HepG2 (cell line): ENCODE data around the gene FAM114A1. TPM values are rescaled to one million over a fixed set of nuclear protein-coding genes. Genes with fewer than 3 reads are reported as not detected.
A peak's percentile ranks its signal among the peaks of the same experiment; 100 is the strongest.

ENCODE experiments used
- BCL6 ChIP-seq: IDR thresholded peaks from 2 replicates; pipeline ENCODE4 v1.6.1; 2016; ENCODE audit warnings: missing genetic modification reagents, missing compliant biosample characterization
- GATA4 ChIP-seq: sonication (generic); IDR thresholded peaks from 2 replicates; pipeline ENCODE4 v1.6.1; 2016; ENCODE audit warnings: antibody characterized with exemption, low read depth, borderline replicate concordance
- HDAC6 ChIP-seq: fragments of 200-600 bp; sonication (generic); IDR thresholded peaks from 2 replicates; pipeline ENCODE4 v1.7.0; 2017; ENCODE audit warnings: mild to moderate bottlenecking, antibody characterized with exemption, low read length, low read depth
- HOXD1 ChIP-seq: sonication (generic); formaldehyde crosslinking; IDR thresholded peaks from 2 replicates; pipeline ENCODE4 v1.5.0; 2020; ENCODE audit warnings: missing genetic modification reagents
- KAT7 ChIP-seq: IDR thresholded peaks from 2 replicates; pipeline ENCODE4 v1.6.1; 2018; ENCODE audit warnings: borderline replicate concordance, missing compliant biosample characterization
- KLF13 ChIP-seq: sonication (generic); formaldehyde crosslinking; IDR thresholded peaks from 2 replicates; pipeline ENCODE4 v1.4.0; 2020; ENCODE audit warnings: mild to moderate bottlenecking, missing genetic modification reagents
- MTF2 ChIP-seq: sonication (generic); formaldehyde crosslinking; IDR thresholded peaks from 2 replicates; pipeline ENCODE4 v1.5.0; 2020; ENCODE audit warnings: missing genetic modification reagents, borderline replicate concordance
- NFRKB ChIP-seq: fragments of 450-650 bp; IDR thresholded peaks from 2 replicates; pipeline ENCODE4 v1.6.1; 2017
- REXO4 ChIP-seq: sonication (generic); formaldehyde crosslinking; IDR thresholded peaks from 2 replicates; pipeline ENCODE4 v1.8.0; 2022; ENCODE audit warnings: missing genetic modification reagents, mild to moderate bottlenecking, borderline replicate concordance
- RFXAP ChIP-seq: sonication (generic); formaldehyde crosslinking; IDR thresholded peaks from 2 replicates; pipeline ENCODE4 v1.4.0; 2020; ENCODE audit warnings: missing genetic modification reagents, borderline replicate concordance
- THYN1 ChIP-seq: sonication (generic); formaldehyde crosslinking; IDR thresholded peaks from 2 replicates; pipeline ENCODE4 v1.8.1; 2023; ENCODE audit warnings: low read depth, mild to moderate bottlenecking, moderate library complexity, missing genetic modification reagents, borderline replicate concordance
- ZHX1 ChIP-seq: sonication (generic); formaldehyde crosslinking; IDR thresholded peaks from 2 replicates; pipeline ENCODE4 v1.8.1; 2022; ENCODE audit warnings: low read depth, mild to moderate bottlenecking, missing genetic modification reagents
- ZNF138 ChIP-seq: sonication (generic); formaldehyde crosslinking; IDR thresholded peaks from 2 replicates; pipeline ENCODE4 v1.5.0; 2020; ENCODE audit warnings: mild to moderate bottlenecking, low read depth, missing genetic modification reagents
- ZNF17 ChIP-seq: sonication (generic); formaldehyde crosslinking; IDR thresholded peaks from 2 replicates; pipeline ENCODE4 v1.5.0; 2020; ENCODE audit warnings: mild to moderate bottlenecking, missing genetic modification reagents
- ZNF253 ChIP-seq: sonication (generic); formaldehyde crosslinking; IDR thresholded peaks from 2 replicates; pipeline ENCODE4 v1.8.0; 2022; ENCODE audit warnings: mild to moderate bottlenecking, missing genetic modification reagents, borderline replicate concordance
- ZNF30 ChIP-seq: sonication (generic); formaldehyde crosslinking; IDR thresholded peaks from 2 replicates; pipeline ENCODE4 v1.5.0; 2020; ENCODE audit warnings: mild to moderate bottlenecking, missing genetic modification reagents
- ZNF564 ChIP-seq: sonication (generic); formaldehyde crosslinking; IDR thresholded peaks from 2 replicates; pipeline ENCODE4 v1.8.1; 2023; ENCODE audit warnings: mild to moderate bottlenecking, missing genetic modification reagents
- ZNF737 ChIP-seq: sonication (generic); formaldehyde crosslinking; IDR thresholded peaks from 2 replicates; pipeline ENCODE4 v1.5.0; 2020; ENCODE audit warnings: missing genetic modification reagents, mild to moderate bottlenecking, borderline replicate concordance
- polyA plus RNA-seq, 8 experiments: library from polyadenylated mRNA; depleted of rRNA in 3 of 8; stranded (reverse) in 7 of 8; unstranded in 1 of 8; fragments of >200 nt; fragmentation: Illumina TruSeq in 4 of 8; extraction: Trizol in 4 of 8; gene quantifications; 2 replicates each; pipeline versions ENCODE4 v1.2.1 to v1.2.3, GENCODE V29; 2011 to 2016; ENCODE audit warnings: low read depth in 4 of 8, missing spikeins in 1 of 8, mixed read lengths in 1 of 8; ENCODE audit not compliant: insufficient read depth in 1 of 8
- total RNA-seq, 5 experiments: library from RNA; depleted of rRNA; stranded (reverse); fragments of >200 nt; fragmentation: Illumina TruSeq; extraction: Trizol; gene quantifications; 2 replicates each; pipeline ENCODE4 v1.2.3, GENCODE V29; 2016; ENCODE audit warnings: low read depth in 1 of 5
- TF ChIP-seq, protein P1 (sequence below): sonication (generic); formaldehyde crosslinking; IDR thresholded peaks from 2 replicates; pipeline ENCODE4 v1.4.0; 2020; ENCODE audit warnings: missing genetic modification reagents, borderline replicate concordance
- TF ChIP-seq, protein P2 (sequence below): IDR thresholded peaks from 2 replicates; pipeline ENCODE4 v1.6.1; 2016; ENCODE audit warnings: low read depth, missing genetic modification reagents, missing compliant biosample characterization

Gene FAM114A1
- total and polyA plus RNA-seq, 2 of the 13 experiments (the other 11 are each of a cell fraction or from before 2014, with no cell fraction given): 61.0 to 76.9 TPM

DNA sequence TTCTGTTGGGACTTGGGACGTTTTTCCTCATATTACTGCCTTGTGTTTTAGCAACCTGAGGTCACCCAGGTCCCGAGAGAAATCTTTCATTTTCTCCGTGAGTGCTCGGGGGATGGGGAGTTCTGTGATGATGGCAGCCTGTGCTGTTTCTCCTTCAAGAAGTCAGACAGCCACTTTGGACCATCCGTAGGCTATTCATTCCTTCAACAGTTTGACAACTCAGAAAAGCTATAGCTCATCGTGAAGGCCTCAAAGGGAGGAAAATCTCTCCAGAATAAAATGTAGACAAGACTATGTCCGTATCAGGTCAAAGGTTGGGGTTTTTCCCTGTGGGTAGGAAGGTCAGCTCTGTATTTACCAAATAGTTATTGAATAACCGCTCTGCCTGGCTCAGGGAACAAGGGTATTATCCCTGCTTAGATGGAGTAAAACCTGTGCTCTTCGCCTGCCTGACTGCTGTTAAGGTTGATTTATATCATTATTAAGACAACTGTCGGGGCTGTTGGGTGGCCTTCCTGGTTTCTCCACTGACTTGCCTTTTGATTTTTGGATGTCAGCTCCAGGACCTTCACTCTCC is 36.6 kb downstream of the FAM114A1 start (continued):
- no peak for TF ChIP-seq ZNF737
- no peak for TF ChIP-seq REXO4 (CRISPR knock-in tag)
- no peak for TF ChIP-seq ZNF30 (CRISPR knock-in tag)
- no peak for TF ChIP-seq KAT7
- TF ChIP-seq GATA4: no peak
- TF ChIP-seq BCL6 (CRISPR knock-in tag): peak; percentile 71
- TF ChIP-seq HOXD1 (CRISPR knock-in tag): no peak
- no peak for TF ChIP-seq NFRKB
- no peak for TF ChIP-seq THYN1
- TF ChIP-seq ZNF138 (CRISPR knock-in tag): no peak
- TF ChIP-seq RFXAP (CRISPR knock-in tag): no peak
- no peak for TF ChIP-seq HDAC6
- TF ChIP-seq, protein P1, sequence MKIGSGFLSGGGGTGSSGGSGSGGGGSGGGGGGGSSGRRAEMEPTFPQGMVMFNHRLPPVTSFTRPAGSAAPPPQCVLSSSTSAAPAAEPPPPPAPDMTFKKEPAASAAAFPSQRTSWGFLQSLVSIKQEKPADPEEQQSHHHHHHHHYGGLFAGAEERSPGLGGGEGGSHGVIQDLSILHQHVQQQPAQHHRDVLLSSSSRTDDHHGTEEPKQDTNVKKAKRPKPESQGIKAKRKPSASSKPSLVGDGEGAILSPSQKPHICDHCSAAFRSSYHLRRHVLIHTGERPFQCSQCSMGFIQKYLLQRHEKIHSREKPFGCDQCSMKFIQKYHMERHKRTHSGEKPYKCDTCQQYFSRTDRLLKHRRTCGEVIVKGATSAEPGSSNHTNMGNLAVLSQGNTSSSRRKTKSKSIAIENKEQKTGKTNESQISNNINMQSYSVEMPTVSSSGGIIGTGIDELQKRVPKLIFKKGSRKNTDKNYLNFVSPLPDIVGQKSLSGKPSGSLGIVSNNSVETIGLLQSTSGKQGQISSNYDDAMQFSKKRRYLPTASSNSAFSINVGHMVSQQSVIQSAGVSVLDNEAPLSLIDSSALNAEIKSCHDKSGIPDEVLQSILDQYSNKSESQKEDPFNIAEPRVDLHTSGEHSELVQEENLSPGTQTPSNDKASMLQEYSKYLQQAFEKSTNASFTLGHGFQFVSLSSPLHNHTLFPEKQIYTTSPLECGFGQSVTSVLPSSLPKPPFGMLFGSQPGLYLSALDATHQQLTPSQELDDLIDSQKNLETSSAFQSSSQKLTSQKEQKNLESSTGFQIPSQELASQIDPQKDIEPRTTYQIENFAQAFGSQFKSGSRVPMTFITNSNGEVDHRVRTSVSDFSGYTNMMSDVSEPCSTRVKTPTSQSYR (CRISPR knock-in tag): no peak
- no peak for TF ChIP-seq ZHX1
- no peak for TF ChIP-seq ZNF17
- TF ChIP-seq ZNF253 (CRISPR knock-in tag): no peak
- no peak for TF ChIP-seq KLF13 (CRISPR knock-in tag)
- no peak for TF ChIP-seq MTF2 (CRISPR knock-in tag)
- TF ChIP-seq, protein P2, sequence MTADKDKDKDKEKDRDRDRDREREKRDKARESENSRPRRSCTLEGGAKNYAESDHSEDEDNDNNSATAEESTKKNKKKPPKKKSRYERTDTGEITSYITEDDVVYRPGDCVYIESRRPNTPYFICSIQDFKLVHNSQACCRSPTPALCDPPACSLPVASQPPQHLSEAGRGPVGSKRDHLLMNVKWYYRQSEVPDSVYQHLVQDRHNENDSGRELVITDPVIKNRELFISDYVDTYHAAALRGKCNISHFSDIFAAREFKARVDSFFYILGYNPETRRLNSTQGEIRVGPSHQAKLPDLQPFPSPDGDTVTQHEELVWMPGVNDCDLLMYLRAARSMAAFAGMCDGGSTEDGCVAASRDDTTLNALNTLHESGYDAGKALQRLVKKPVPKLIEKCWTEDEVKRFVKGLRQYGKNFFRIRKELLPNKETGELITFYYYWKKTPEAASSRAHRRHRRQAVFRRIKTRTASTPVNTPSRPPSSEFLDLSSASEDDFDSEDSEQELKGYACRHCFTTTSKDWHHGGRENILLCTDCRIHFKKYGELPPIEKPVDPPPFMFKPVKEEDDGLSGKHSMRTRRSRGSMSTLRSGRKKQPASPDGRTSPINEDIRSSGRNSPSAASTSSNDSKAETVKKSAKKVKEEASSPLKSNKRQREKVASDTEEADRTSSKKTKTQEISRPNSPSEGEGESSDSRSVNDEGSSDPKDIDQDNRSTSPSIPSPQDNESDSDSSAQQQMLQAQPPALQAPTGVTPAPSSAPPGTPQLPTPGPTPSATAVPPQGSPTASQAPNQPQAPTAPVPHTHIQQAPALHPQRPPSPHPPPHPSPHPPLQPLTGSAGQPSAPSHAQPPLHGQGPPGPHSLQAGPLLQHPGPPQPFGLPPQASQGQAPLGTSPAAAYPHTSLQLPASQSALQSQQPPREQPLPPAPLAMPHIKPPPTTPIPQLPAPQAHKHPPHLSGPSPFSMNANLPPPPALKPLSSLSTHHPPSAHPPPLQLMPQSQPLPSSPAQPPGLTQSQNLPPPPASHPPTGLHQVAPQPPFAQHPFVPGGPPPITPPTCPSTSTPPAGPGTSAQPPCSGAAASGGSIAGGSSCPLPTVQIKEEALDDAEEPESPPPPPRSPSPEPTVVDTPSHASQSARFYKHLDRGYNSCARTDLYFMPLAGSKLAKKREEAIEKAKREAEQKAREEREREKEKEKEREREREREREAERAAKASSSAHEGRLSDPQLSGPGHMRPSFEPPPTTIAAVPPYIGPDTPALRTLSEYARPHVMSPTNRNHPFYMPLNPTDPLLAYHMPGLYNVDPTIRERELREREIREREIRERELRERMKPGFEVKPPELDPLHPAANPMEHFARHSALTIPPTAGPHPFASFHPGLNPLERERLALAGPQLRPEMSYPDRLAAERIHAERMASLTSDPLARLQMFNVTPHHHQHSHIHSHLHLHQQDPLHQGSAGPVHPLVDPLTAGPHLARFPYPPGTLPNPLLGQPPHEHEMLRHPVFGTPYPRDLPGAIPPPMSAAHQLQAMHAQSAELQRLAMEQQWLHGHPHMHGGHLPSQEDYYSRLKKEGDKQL: no peak
- TF ChIP-seq ZNF564 (CRISPR knock-in tag): no peak
